Measurements from ENCODE around the gene NTSR1. TPM values are rescaled to one million over a fixed set of nuclear protein-coding genes. Genes with fewer than 3 reads are reported as not detected.

NTSR1 gene
- total and polyA plus RNA-seq, 3 experiments from 2014 or later: not detected

GRCh38 chr20:62792182-62792939 lies 83.7 kb downstream of the NTSR1 start:
- H3K9me3 ChIP-seq (ENCODE audit: low read length): no peaks in the 10 kb centered on the region
- H3K27me3 ChIP-seq (ENCODE audit: insufficient read depth, low read length, poor library complexity, severe bottlenecking): no peaks in the 10 kb centered on the region
- H3K36me3 Mint-ChIP-seq: peaks cover 0 to 2% (median 0%) of the 10 kb centered on the region in 3 donors
- peak overlapping the region; percentile 62 to 98 (median 89) for H3K27ac Mint-ChIP-seq
- H3K27me3 Mint-ChIP-seq: no peaks in the 10 kb centered on the region
- peaks cover 19 to 45% (median 23%) of the 10 kb centered on the region in 3 donors for H3K4me1 Mint-ChIP-seq
- no peak for DNase-seq
- H3K27ac ChIP-seq (ENCODE audit: low read depth, low read length): no peak overlapping the region
- no peaks in the 10 kb centered on the region for H3K9me3 Mint-ChIP-seq
- no peaks in the 10 kb centered on the region for H3K36me3 ChIP-seq (ENCODE audit: insufficient read depth, low read length)
- ChIA-PET CTCF (interaction anchor here (0.8 to 2.5 kb wide), 13 partner anchors 10 to 293 kb away, joined by 3 to 20 read pairs (median 5); no protein-coding TSS in a partner anchor), POLR2A (interaction anchor here (1.9 kb wide), 1 partner anchor 51 kb away, joined by 7 read pairs; no protein-coding TSS in a partner anchor)
- peak overlapping the region in 5 of 7 donors; percentile 25 to 60 (median 37) for H3K4me3 Mint-ChIP-seq
- H3K4me3 ChIP-seq (ENCODE audit: low read length): no peak overlapping the region
- H3K4me1 ChIP-seq (ENCODE audit: insufficient read depth, low read length): peaks cover 20% of the 10 kb centered on the region

- Mint-ChIP-seq H3K9me3 (no peaks in the 10 kb centered on the region), H3K36me3 (peaks cover 0 to 8% (median 0%) of the 10 kb centered on the region in 3 donors), H3K27me3 (no peaks in the 10 kb centered on the region), H3K4me1 (peaks cover 20 to 53% (median 30%) of the 10 kb centered on the region in 3 donors), H3K27ac (peak overlapping the region; percentile 85 to 99 (median 94)), H3K4me3 (peak overlapping the region; percentile 76 to 96 (median 86))
- H3K27me3 ChIP-seq (ENCODE audit: insufficient read depth, low read length, poor library complexity, severe bottlenecking): no peaks in the 10 kb centered on the region
- H3K9me3 ChIP-seq (ENCODE audit: low read length): no peaks in the 10 kb centered on the region
- CTCF ChIA-PET: interaction anchor here (1.1 to 2.5 kb wide), 15 partner anchors 9 to 294 kb away, joined by 3 to 20 read pairs (median 5); partner anchors contain the start of gene OGFR
- peaks cover 22% of the 10 kb centered on the region for H3K4me1 ChIP-seq (ENCODE audit: insufficient read depth, low read length)
- peak overlapping the region; percentile 94 for H3K27ac ChIP-seq (ENCODE audit: low read depth, low read length)
- DNase-seq: peak in 2 of 5 donors; percentile 30 to 50
- no peaks in the 10 kb centered on the region for H3K36me3 ChIP-seq (ENCODE audit: insufficient read depth, low read length)
- POLR2A ChIA-PET: interaction anchor here (0.7 to 3.3 kb wide), 10 partner anchors 11 to 151 kb away, joined by 4 to 48 read pairs (median 10); partner anchors contain the start of genes GID8, OGFR, SLCO4A1 and TCFL5
- H3K4me3 ChIP-seq (ENCODE audit: low read length): peak overlapping the region; percentile 76
Observed at GRCh38 chr20:62792940-62793756, 84.5 kb downstream of the NTSR1 start.

GRCh38 chr20:62793757-62794006 lies 85.0 kb downstream of the NTSR1 start:
- Mint-ChIP-seq H3K27me3 (no peaks in the 10 kb centered on the region), H3K36me3 (peaks cover 0 to 13% (median 0%) of the 10 kb centered on the region in 3 donors), H3K27ac (peak overlapping the region; percentile 85 to 99 (median 94)), H3K9me3 (no peaks in the 10 kb centered on the region), H3K4me1 (peaks cover 25 to 57% (median 33%) of the 10 kb centered on the region in 3 donors), H3K4me3 (peak overlapping the region; percentile 76 to 96 (median 86))
- H3K9me3 ChIP-seq (ENCODE audit: low read length): no peaks in the 10 kb centered on the region
- DNase-seq: no peak
- H3K36me3 ChIP-seq (ENCODE audit: insufficient read depth, low read length): peaks cover 3% of the 10 kb centered on the region
- ChIA-PET POLR2A (interaction anchor here (0.7 to 3.3 kb wide), 10 partner anchors 11 to 727 kb away, joined by 4 to 48 read pairs (median 10); partner anchors contain the start of genes GID8, OGFR, PPDPF and SLCO4A1), CTCF (interaction anchor here (1.1 to 4.5 kb wide), 7 partner anchors 11 to 294 kb away, joined by 3 to 31 read pairs (median 4); partner anchors contain the start of gene OGFR)
- peak overlapping the region; percentile 94 for H3K27ac ChIP-seq (ENCODE audit: low read depth, low read length)
- peaks cover 22% of the 10 kb centered on the region for H3K4me1 ChIP-seq (ENCODE audit: insufficient read depth, low read length)
- H3K4me3 ChIP-seq (ENCODE audit: low read length): peak overlapping the region; percentile 76
- H3K27me3 ChIP-seq (ENCODE audit: insufficient read depth, low read length, poor library complexity, severe bottlenecking): no peaks in the 10 kb centered on the region

GRCh38 chr20:62794007-62794724 lies 85.5 kb downstream of the NTSR1 start:
- Mint-ChIP-seq H3K27ac (peak overlapping the region; percentile 93 to 99 (median 96)), H3K4me3 (peak overlapping the region; percentile 78 to 96 (median 86)), H3K4me1 (peaks cover 25 to 57% (median 33%) of the 10 kb centered on the region in 3 donors), H3K9me3 (no peaks in the 10 kb centered on the region), H3K27me3 (no peaks in the 10 kb centered on the region), H3K36me3 (peaks cover 0 to 18% (median 0%) of the 10 kb centered on the region in 3 donors)
- Histone ChIP-seq H3K9me3 (ENCODE audit: low read length) (no peaks in the 10 kb centered on the region), H3K36me3 (ENCODE audit: insufficient read depth, low read length) (peaks cover 7% of the 10 kb centered on the region), H3K27me3 (ENCODE audit: insufficient read depth, low read length, poor library complexity, severe bottlenecking) (no peaks in the 10 kb centered on the region), H3K27ac (ENCODE audit: low read depth, low read length) (peak overlapping the region; percentile 94), H3K4me3 (ENCODE audit: low read length) (peak overlapping the region; percentile 89), H3K4me1 (ENCODE audit: insufficient read depth, low read length) (peaks cover 22% of the 10 kb centered on the region)
- ChIA-PET CTCF (interaction anchor here (1.0 to 4.5 kb wide), 8 partner anchors 10 to 294 kb away, joined by 3 to 31 read pairs (median 4); partner anchors contain the start of gene OGFR), POLR2A (interaction anchor here (0.7 to 3.3 kb wide), 15 partner anchors 10 to 727 kb away, joined by 3 to 48 read pairs (median 7); partner anchors contain the start of genes GID8, OGFR, PPDPF and SLCO4A1)
- peak; percentile 90 to 96 (median 95) for DNase-seq

- peaks cover 22% of the 10 kb centered on the region for H3K4me1 ChIP-seq (ENCODE audit: insufficient read depth, low read length)
- Mint-ChIP-seq H3K4me3 (peak overlapping the region; percentile 78 to 96 (median 86)), H3K27ac (peak overlapping the region; percentile 89 to 98 (median 96)), H3K4me1 (peaks cover 25 to 57% (median 33%) of the 10 kb centered on the region in 3 donors), H3K27me3 (no peaks in the 10 kb centered on the region), H3K36me3 (peaks cover 0 to 28% (median 0%) of the 10 kb centered on the region in 3 donors), H3K9me3 (no peaks in the 10 kb centered on the region)
- H3K9me3 ChIP-seq (ENCODE audit: low read length): no peaks in the 10 kb centered on the region
- DNase-seq: peak; percentile 56 to 79 (median 59)
- POLR2A ChIA-PET: interaction anchor here (0.8 to 3.3 kb wide), 8 partner anchors 9 to 726 kb away, joined by 4 to 48 read pairs (median 12); partner anchors contain the start of genes OGFR, PPDPF and TCFL5
- H3K36me3 ChIP-seq (ENCODE audit: insufficient read depth, low read length): peaks cover 7% of the 10 kb centered on the region
- H3K4me3 ChIP-seq (ENCODE audit: low read length): peak overlapping the region; percentile 89
- peak overlapping the region; percentile 86 for H3K27ac ChIP-seq (ENCODE audit: low read depth, low read length)
- no peaks in the 10 kb centered on the region for H3K27me3 ChIP-seq (ENCODE audit: insufficient read depth, low read length, poor library complexity, severe bottlenecking)
- CTCF ChIA-PET: interaction anchor here (1.3 to 4.5 kb wide), 4 partner anchors 9 to 127 kb away, joined by 3 to 31 read pairs (median 9); partner anchors contain the start of gene OGFR
Observed at GRCh38 chr20:62795023-62795761, 86.6 kb downstream of the NTSR1 start.

- no peak for DNase-seq
- Histone ChIP-seq H3K36me3 (ENCODE audit: insufficient read depth, low read length) (peaks cover 7% of the 10 kb centered on the region), H3K27ac (ENCODE audit: low read depth, low read length) (no peak overlapping the region), H3K4me1 (ENCODE audit: insufficient read depth, low read length) (peaks cover 18% of the 10 kb centered on the region), H3K4me3 (ENCODE audit: low read length) (no peak overlapping the region), H3K27me3 (ENCODE audit: insufficient read depth, low read length, poor library complexity, severe bottlenecking) (no peaks in the 10 kb centered on the region), H3K9me3 (ENCODE audit: low read length) (no peaks in the 10 kb centered on the region)
- CTCF ChIA-PET: interaction anchor here (0.6 to 4.5 kb wide), 2 partner anchors 11 to 297 kb away, joined by 3 to 31 read pairs; no protein-coding TSS in a partner anchor
- Mint-ChIP-seq H3K27ac (peak overlapping the region in 5 of 8 donors; percentile 60 to 87 (median 74)), H3K9me3 (no peaks in the 10 kb centered on the region), H3K36me3 (peaks cover 0 to 43% (median 0%) of the 10 kb centered on the region in 3 donors), H3K4me3 (peak overlapping the region; percentile 68 to 93 (median 82)), H3K4me1 (peaks cover 19 to 49% (median 27%) of the 10 kb centered on the region in 3 donors), H3K27me3 (no peaks in the 10 kb centered on the region)
- POLR2A ChIA-PET: interaction anchor here (0.5 to 3.3 kb wide), 9 partner anchors 8 to 410 kb away, joined by 3 to 46 read pairs (median 4); partner anchors contain the start of genes GID8, OGFR, RPS21 and TCFL5
Observed at GRCh38 chr20:62796699-62797491, 88.3 kb downstream of the NTSR1 start.
